ENCODE measurements around the gene HECTD2.
"Not testable (repeated sequence)": the region's sequence is repeated elsewhere in the genome, so short reads cannot be mapped to it uniquely, and the experiment has no call there.

Gene HECTD2

GRCh38 chr10:91433620-91434019, 23.5 kb downstream of the HECTD2 start:
- TF ChIP-seq CTCF (IDR thresholded peaks at IDR 0.05; ENCODE audit: low read depth, low read length), result no peak
- in situ Hi-C loops (cut with HindIII; ENCODE audit: low sequenced_read_pairs), result no loop called here
- DNase-seq (ENCODE audit: low read depth, low spot score), result no peak
- H3K4me3 ChIP-seq (ENCODE audit: low read depth, low read length), result no peak overlapping the region

- no peak overlapping the region for H3K4me3 ChIP-seq (ENCODE audit: low read depth, low read length)
- in situ Hi-C loops (cut with HindIII; ENCODE audit: low sequenced_read_pairs), result no loop called here
- no peak for TF ChIP-seq CTCF (IDR thresholded peaks at IDR 0.05; ENCODE audit: low read depth, low read length)
- DNase-seq (ENCODE audit: low read depth, low spot score), result peak; percentile 74
Observed at GRCh38 chr10:91434041-91434440, 23.9 kb downstream of the HECTD2 start.

- in situ Hi-C loops (cut with HindIII; ENCODE audit: low sequenced_read_pairs), result no loop called here
- TF ChIP-seq CTCF (IDR thresholded peaks at IDR 0.05; ENCODE audit: low read depth, low read length), result no peak
- DNase-seq (ENCODE audit: low read depth, low spot score), result no peak
- H3K4me3 ChIP-seq (ENCODE audit: low read depth, low read length), result no peak overlapping the region
Observed at GRCh38 chr10:91435241-91435640, 25.1 kb downstream of the HECTD2 start.

- in situ Hi-C loops (cut with HindIII; ENCODE audit: low sequenced_read_pairs); H3K4me3 ChIP-seq (ENCODE audit: low read depth, low read length); DNase-seq (ENCODE audit: low read depth, low spot score): not testable (repeated sequence)
Observed at GRCh38 chr10:91438228-91438627, 28.1 kb downstream of the HECTD2 start.

- no peak overlapping the region for H3K4me3 ChIP-seq (ENCODE audit: low read depth, low read length)
- DNase-seq (ENCODE audit: low read depth, low spot score), result no peak
- in situ Hi-C loops (cut with HindIII; ENCODE audit: low sequenced_read_pairs), result no loop called here
- TF ChIP-seq CTCF (IDR thresholded peaks at IDR 0.05; ENCODE audit: low read depth, low read length), result no peak
Observed at GRCh38 chr10:91444211-91445182, 34.4 kb downstream of the HECTD2 start.

GRCh38 chr10:91452063-91452462, 41.9 kb downstream of the HECTD2 start:
- DNase-seq (ENCODE audit: low read depth, low spot score), result no peak
- TF ChIP-seq CTCF (IDR thresholded peaks at IDR 0.05; ENCODE audit: low read depth, low read length), result no peak
- in situ Hi-C loops (cut with HindIII; ENCODE audit: low sequenced_read_pairs), result no loop called here

GRCh38 chr10:91453535-91453934, 43.4 kb downstream of the HECTD2 start:
- no peak for DNase-seq (ENCODE audit: low read depth, low spot score)
- no peak for TF ChIP-seq CTCF (IDR thresholded peaks at IDR 0.05; ENCODE audit: low read depth, low read length)
- in situ Hi-C loops (cut with HindIII; ENCODE audit: low sequenced_read_pairs), result no loop called here
- H3K4me3 ChIP-seq (ENCODE audit: low read depth, low read length), result no peak overlapping the region

More at GRCh38 chr10:91452063-91452462, 41.9 kb downstream of the HECTD2 start:
- H3K4me3 ChIP-seq (ENCODE audit: low read depth, low read length), result no peak overlapping the region

GRCh38 chr10:91455135-91455534, 45.0 kb downstream of the HECTD2 start:
- in situ Hi-C loops (cut with HindIII; ENCODE audit: low sequenced_read_pairs); H3K4me3 ChIP-seq (ENCODE audit: low read depth, low read length): not testable (repeated sequence)

More at GRCh38 chr10:91455135-91455534, 45.0 kb downstream of the HECTD2 start:
- not testable (repeated sequence) for DNase-seq (ENCODE audit: low read depth, low spot score)
